Measurements from ENCODE around the gene EMP3.

DNA sequence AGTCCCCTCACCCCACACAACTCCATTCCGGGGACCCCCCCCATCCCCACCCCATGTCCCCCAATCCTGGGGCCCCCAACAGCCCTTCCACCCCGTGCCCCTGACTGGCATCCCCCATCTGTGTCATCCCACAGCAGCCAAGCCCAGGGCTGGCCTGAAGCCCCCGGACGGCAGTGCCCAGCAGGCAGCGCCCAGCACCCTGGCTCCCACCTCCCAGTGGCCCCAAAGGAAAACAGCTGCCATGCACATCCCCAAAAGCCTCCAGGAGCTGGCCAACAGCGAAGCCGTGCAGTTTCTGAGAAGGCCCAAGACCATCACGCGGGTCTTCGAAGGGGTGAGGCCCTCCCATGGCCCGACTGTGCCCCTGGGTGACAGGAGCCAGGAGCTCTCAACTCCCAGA, 40.2 kb downstream of the EMP3 start:
- TF ChIP-seq POLR2A (IDR thresholded peaks at IDR 0.05) = no peak
- TF ChIP-seq, protein P1, sequence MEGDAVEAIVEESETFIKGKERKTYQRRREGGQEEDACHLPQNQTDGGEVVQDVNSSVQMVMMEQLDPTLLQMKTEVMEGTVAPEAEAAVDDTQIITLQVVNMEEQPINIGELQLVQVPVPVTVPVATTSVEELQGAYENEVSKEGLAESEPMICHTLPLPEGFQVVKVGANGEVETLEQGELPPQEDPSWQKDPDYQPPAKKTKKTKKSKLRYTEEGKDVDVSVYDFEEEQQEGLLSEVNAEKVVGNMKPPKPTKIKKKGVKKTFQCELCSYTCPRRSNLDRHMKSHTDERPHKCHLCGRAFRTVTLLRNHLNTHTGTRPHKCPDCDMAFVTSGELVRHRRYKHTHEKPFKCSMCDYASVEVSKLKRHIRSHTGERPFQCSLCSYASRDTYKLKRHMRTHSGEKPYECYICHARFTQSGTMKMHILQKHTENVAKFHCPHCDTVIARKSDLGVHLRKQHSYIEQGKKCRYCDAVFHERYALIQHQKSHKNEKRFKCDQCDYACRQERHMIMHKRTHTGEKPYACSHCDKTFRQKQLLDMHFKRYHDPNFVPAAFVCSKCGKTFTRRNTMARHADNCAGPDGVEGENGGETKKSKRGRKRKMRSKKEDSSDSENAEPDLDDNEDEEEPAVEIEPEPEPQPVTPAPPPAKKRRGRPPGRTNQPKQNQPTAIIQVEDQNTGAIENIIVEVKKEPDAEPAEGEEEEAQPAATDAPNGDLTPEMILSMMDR (IDR thresholded peaks at IDR 0.05) = no peak
